ENCODE measurements around the gene TRIB2.

Gene TRIB2

GRCh38 chr2:12763486-12763885 lies 46.8 kb downstream of the TRIB2 start:
- Histone ChIP-seq H2AFZ (no peak overlapping the region), H3K27ac (no peak overlapping the region), H3K36me3 (ENCODE audit: control insufficient read depth, insufficient read depth, low read length) (no peaks in the 10 kb centered on the region), H3K4me1 (no peaks in the 10 kb centered on the region), H3K9ac (no peak overlapping the region), H3K27me3 (ENCODE audit: control insufficient read depth, insufficient read depth, low read length) (no peaks in the 10 kb centered on the region), H3K4me2 (ENCODE audit: low read length) (no peak overlapping the region), H3K4me3 (ENCODE audit: low read depth, low read length) (no peak overlapping the region), H3K79me2 (no peaks in the 10 kb centered on the region), H3K9me3 (ENCODE audit: control insufficient read depth, low read length) (no peaks in the 10 kb centered on the region)
- TF ChIP-seq CTCF (IDR thresholded peaks at IDR 0.05) = no peak

- Histone ChIP-seq H3K27me3 (ENCODE audit: control insufficient read depth, insufficient read depth, low read length) (no peaks in the 10 kb centered on the region), H3K4me1 (no peaks in the 10 kb centered on the region), H3K36me3 (ENCODE audit: control insufficient read depth, insufficient read depth, low read length) (no peaks in the 10 kb centered on the region), H3K79me2 (no peaks in the 10 kb centered on the region), H2AFZ (no peak overlapping the region), H3K4me3 (ENCODE audit: low read depth, low read length) (no peak overlapping the region), H3K9ac (no peak overlapping the region), H3K4me2 (ENCODE audit: low read length) (no peak overlapping the region), H3K27ac (no peak overlapping the region), H3K9me3 (ENCODE audit: control insufficient read depth, low read length) (no peaks in the 10 kb centered on the region)
- no peak for TF ChIP-seq CTCF (IDR thresholded peaks at IDR 0.05)
Observed at GRCh38 chr2:12764075-12764730, 47.5 kb downstream of the TRIB2 start.

GRCh38 chr2:12764849-12765605 lies 48.3 kb downstream of the TRIB2 start:
- no peak for TF ChIP-seq CTCF (IDR thresholded peaks at IDR 0.05)
- H3K4me1 ChIP-seq = no peaks in the 10 kb centered on the region
- no peak overlapping the region for H3K27ac ChIP-seq

GRCh38 chr2:12766421-12766879 lies 49.7 kb downstream of the TRIB2 start:
- no peaks in the 10 kb centered on the region for H3K4me1 ChIP-seq
- no peaks in the 10 kb centered on the region for H3K27me3 ChIP-seq (ENCODE audit: control insufficient read depth, insufficient read depth, low read length)
- H3K27ac ChIP-seq = no peak overlapping the region
- no peak overlapping the region for H3K4me2 ChIP-seq (ENCODE audit: low read length)
- H3K4me3 ChIP-seq (ENCODE audit: low read depth, low read length) = no peak overlapping the region
- H3K9ac ChIP-seq = no peak overlapping the region
- H3K36me3 ChIP-seq (ENCODE audit: control insufficient read depth, insufficient read depth, low read length) = no peaks in the 10 kb centered on the region
- H2AFZ ChIP-seq = no peak overlapping the region
- no peak for TF ChIP-seq CTCF (IDR thresholded peaks at IDR 0.05)
- no peaks in the 10 kb centered on the region for H3K9me3 ChIP-seq (ENCODE audit: control insufficient read depth, low read length)
- no peaks in the 10 kb centered on the region for H3K79me2 ChIP-seq

More at GRCh38 chr2:12764849-12765605, 48.3 kb downstream of the TRIB2 start:
- Histone ChIP-seq H3K79me2 (no peaks in the 10 kb centered on the region), H3K4me3 (ENCODE audit: low read depth, low read length) (no peak overlapping the region), H2AFZ (no peak overlapping the region), H3K9me3 (ENCODE audit: control insufficient read depth, low read length) (no peaks in the 10 kb centered on the region), H3K27me3 (ENCODE audit: control insufficient read depth, insufficient read depth, low read length) (no peaks in the 10 kb centered on the region), H3K9ac (no peak overlapping the region), H3K36me3 (ENCODE audit: control insufficient read depth, insufficient read depth, low read length) (no peaks in the 10 kb centered on the region), H3K4me2 (ENCODE audit: low read length) (no peak overlapping the region)
